HG03108 (cell line): ENCODE measurements around the gene IMP4.
A peak's percentile ranks its signal among the peaks of the same experiment; 100 is the strongest.

Source experiments
- ATAC-seq: cut with Tn5 transposase; IDR thresholded peaks from one replicate; pipeline ENCODE4 v1.9.1; 2021; ENCODE audit warnings: moderate library complexity; ENCODE audit not compliant: unreplicated experiment

Gene IMP4

DNA sequence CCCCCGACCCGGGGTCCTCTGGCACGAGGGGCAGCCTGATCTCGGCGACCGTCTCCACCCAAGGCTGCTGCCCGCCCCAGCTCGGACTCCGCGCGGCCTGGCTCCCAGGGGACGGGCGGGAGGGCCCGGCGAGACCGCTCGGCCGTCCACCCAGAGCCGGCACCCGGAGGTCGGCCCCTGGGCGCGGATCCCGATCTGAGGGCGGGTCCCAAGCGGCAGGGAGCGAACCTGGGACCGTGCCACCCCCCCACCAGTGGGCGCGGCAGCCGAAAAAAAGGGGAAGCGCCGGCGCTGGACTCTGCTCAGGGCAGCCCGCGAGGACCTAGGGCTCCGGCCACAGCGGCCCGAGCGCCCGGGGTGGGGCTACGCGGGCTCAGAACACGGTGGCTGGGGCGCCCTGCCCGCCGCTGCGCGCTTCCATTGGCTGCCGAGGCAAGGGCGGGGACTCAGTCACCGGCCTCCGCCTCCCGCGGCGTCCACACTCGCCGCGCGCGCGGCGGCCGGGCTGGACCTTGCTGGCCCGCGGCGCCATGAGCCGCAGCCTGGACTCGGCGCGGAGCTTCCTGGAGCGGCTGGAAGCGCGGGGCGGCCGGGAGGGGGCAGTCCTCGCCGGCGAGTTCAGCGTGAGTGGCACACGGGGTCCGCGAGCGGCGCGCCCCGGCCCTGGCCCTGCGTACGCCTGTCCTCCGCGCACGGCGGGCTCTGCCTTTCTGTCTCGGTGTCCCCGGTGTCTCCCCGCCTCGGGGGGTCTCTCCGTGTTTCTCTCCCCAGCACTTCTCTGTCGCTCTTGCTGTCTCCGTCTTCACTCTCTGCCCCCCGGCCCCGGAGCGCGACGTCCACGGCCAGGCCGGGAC is 13.1 kb downstream of the IMP4 start, which contains the start of gene PTPN18:
Gene PTPN18 (plus strand): TSS at position 479 of the 854 bp plus-strand sequence. CDS start 52 bp downstream, at position 531.
- peak; percentile 78 for ATAC-seq

DNA sequence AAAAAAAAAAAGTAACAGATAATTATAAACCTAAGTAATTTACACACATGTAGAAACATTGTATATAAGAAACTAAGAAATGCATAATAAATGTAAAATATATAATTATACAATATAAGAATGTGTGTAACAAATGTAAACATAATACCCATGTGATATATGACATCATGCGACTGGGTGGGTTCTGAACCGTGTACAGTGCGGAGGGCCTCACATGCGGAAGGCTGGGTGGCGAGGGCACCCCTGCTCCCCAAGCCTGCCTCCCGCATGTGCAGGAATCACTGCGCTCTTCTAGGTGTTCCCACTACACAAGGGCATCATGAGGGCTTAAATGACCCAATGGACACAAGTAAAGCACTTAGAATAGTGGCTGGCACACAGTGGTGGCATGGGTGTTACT is 15.2 kb downstream of the IMP4 start:
- ATAC-seq, result no peak

DNA sequence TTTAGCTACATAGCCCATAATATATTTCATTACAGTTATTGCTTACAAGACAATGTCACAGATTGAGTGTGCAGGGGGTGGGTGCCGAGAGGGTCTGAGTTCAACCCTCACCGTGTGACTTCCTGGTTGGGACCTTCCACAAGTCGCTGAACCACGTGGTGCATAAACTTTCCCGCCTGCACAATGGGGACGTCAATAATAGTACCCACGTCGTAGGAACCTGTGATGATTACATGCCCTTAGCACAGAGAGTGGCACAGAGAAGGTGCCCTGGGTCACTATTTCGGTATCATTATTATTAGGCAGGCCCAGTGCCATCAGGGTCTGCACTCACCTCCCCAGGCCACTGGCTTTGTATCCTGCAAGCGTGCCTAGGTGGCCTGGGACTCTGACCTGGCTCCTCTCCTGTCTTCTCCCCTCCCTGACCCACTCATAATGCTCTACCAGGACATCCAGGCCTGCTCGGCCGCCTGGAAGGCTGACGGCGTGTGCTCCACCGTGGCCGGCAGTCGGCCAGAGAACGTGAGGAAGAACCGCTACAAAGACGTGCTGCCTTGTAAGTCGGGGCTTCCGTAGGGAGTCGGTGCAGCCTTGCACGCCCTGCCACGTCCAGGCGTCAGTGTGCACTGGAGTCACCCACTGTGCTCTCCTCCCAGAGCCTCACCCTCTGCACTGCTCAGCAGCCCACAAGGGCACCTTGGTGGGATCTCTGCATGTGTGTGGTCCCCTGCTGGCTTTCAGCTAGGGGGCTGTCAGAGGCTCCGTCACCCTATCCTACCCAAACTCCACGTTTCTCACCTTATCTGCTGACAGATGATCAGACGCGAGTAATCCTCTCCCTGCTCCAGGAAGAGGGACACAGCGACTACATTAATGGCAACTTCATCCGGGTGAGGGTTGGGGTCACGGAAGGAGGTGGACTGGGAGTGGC is 16.0 kb downstream of the IMP4 start:
- ATAC-seq, result no peak

DNA sequence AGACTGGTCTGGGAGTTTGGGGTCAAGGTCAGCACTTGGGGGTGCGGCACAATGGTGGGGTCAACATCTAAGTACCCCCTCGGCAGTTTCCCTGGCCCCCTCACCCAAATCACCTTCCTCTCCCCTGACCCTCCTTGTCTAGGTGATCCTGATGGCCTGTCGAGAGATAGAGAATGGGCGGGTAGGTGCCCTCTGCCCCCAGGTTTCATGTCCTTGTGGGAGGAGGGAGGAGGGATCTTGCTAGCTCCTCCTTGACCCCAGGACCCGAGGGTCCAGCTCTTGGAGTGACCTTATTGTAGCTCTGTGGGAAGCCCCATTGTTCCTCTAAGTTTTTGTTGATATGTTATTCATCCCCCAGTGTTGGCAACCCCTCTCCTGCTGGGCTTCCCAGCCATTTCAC is 16.8 kb downstream of the IMP4 start:
- ATAC-seq, result no peak

DNA sequence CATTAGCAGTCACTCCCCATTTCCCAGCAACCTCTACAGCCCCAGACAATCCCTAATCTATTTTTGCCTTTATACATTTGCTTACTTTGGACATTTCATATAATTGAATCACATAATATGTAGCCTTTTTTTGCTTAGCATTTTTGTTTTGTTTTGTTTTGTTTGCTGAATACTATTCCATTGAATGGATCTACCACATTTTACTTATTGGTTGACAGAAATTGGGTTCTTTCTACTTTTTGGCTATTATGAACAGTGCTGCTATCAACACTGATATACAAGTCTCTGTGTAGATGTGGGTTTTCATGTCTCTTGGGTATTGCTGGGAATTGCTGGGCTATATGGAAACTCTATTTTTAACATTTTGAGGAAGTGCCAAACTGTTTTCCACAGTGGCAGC is 20.8 kb downstream of the IMP4 start:
- ATAC-seq, result no peak

DNA sequence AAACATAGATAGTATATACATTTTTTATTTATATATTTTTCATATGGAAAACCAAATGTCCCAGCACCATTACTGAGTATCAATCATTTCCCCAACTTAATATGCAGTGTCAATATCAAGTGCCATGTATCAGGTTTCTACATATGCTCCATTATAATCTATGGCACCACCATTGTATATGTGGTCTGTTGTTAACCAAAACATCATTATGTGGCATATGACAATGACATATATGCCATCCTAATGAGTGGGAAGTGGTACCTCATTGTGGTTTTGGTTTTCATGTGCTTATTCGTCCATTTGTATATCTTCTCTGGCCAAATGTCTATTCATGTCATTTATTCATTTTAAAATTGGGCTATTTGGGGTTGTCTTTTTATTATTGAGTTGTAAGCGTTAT is 22.4 kb downstream of the IMP4 start:
- no peak for ATAC-seq

DNA sequence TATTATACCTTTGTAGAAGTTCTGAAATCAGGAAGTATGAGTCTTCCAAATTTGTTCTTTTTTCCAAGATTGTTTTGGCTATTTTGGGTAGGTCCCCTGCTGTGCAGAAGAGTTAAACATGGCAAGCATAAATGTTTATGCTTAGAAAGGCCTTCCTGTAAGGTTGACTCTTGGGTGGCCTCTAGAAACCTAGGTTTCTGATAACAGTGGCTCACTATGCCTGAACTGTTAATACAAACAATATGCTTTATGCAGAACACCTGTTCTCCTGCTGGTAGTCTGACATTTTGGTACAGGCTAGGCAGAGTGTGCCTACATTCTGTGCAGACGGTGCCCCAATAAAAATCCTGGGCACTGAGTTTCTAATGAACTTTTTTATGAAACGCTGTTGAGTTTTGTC is 23.3 kb downstream of the IMP4 start:
- ATAC-seq, result no peak

DNA sequence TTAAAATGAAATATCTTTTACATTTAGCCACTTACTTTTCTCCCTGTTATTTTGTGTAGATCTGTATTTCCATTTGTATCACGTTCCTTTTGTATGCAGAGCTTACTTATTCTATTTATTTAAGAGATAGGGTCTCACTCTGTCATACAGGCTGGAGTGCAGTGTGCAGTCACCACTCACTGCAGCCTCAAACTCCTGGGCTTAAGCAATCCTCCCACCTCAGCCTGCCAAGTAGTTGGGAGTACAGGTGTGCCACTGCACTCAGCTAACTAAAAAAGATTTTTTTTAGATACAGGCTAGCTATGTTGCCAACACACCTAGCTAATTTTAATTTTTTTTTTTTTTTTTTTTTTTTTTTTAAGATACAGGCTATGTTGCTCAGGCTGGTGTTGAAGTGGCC is 24.0 kb downstream of the IMP4 start:
- ATAC-seq, result no peak

DNA sequence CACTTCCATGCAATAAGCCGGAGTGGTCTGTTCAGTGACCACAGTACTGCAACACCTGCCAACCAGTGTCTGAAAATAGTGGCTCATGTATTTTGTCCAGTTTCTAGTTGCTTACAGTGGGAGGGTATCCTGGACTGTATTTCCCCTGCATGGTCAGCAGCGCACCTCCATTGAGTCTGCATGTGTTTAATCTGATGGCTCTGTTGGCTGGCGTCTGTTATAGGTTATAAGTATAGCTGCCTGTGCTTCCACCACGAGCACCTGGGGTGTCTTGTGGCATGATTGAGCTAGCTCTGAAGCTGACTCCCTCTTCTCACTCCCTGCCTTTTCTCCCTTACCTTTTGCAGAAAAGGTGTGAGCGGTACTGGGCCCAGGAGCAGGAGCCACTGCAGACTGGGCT is 26.1 kb downstream of the IMP4 start:
- ATAC-seq, result no peak

DNA sequence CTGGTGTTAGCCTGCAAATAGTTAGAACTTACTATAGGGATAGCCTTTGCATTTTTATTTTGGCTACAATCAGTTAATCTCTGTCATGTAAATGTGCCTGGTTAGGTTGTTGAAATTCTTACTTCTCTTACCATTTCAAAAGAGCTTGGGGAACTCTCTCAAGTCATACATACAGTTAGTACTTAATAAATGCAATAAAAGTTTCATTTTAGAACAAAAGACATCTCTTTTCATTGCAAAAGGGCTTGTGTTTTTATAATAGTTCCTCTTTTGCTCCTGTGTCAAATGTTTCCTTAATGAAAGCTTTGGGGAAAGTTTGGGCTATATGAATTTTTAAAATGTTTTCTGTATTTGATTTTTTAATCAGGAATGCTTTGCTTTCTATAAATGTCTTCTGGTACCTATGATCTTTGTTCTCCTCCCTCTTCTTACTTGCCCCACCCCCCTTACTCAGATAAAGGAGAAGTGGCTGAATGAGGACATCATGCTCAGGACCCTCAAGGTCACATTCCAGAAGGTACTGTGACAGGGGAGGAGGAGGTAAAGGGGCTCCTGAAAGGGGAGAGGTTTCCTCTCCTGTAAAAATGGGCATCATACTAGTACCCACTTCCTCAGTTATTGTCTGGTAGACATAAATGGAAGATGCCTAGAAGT is 26.7 kb downstream of the IMP4 start:
- ATAC-seq, result no peak

DNA sequence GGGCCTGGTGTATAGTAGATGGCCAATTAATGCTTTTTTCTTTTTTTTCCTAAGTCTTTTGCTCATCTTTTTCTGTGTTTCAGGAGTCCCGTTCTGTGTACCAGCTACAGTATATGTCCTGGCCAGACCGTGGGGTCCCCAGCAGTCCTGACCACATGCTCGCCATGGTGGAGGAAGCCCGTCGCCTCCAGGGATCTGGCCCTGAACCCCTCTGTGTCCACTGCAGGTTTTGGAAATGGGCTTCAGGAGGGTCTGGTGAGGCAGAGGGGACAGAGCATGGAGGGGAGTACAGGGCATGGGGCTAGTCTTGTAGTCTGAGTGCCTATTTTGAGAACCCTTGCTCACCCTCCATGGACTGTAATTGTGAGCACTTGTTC is 27.3 kb downstream of the IMP4 start:
- ATAC-seq, result no peak

DNA sequence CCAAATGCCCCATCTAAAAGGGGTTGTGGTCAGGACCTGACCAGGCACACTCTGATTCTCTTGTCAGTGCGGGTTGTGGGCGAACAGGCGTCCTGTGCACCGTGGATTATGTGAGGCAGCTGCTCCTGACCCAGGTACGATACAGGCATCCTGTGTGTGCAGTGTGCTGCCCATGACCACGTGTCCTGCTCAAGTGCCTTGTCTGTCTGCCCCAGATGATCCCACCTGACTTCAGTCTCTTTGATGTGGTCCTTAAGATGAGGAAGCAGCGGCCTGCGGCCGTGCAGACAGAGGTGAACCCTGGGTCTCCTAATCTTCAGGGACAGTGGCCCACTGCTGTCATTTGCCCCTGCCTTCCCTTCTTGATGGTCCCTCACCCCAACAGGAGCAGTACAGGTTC is 27.8 kb downstream of the IMP4 start:
- ATAC-seq, result peak; percentile 35

DNA sequence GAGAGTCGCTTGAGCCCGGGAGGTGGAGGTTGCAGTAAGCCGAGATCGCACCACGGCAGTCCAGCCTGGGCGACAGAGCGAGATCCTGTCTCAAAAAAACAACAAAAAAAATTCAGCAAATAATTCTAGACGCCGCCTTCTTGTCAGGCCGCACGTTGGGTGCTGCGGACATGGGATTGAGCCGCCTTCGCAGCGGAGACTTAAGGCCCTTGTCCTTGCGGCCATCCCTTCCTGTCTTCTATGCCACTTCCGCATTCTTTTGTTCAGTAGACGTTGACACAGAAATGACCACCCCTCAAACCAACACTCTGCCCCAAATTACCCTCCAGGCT is 29.0 kb downstream of the IMP4 start:
- ATAC-seq, result peak; percentile 28

DNA sequence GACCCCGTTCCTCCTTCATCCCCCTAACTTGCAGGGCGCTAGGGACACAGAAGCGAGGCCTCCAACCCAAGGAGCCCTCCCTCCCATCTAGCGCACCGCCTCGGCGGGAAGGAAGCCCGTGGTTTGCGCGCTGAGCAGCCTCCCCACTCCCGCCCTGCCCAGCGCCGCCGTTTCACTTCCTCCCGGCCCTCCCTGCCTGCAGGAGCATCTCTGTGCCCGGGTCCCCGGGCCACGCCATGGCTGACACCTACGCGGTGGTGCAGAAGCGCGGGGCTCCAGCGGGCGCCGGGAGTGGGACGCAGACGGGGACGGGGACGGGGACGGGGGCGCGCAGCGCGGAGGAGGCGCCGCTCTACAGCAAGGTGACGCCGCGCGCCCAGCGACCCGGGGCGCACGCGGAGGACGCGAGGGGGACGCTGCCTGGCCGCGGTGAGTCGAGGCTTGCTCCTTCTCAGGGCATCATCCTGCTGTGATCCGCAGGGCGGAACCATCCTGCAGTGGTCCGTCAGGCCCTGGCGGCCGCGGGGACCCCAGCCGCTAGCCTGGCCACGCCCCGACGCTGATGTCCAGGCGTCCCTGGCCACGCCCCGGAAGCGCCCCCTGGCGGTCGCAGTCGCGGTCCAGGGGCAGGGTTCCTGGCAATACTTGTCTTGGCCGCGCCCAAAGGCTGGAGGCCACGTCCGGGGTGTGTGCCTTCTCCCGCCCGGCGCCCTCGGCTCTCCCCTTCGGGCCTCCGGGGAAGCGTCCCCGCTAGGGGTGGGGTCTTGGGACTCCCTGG is 29.5 kb downstream of the IMP4 start:
- peak; percentile 68 for ATAC-seq

DNA sequence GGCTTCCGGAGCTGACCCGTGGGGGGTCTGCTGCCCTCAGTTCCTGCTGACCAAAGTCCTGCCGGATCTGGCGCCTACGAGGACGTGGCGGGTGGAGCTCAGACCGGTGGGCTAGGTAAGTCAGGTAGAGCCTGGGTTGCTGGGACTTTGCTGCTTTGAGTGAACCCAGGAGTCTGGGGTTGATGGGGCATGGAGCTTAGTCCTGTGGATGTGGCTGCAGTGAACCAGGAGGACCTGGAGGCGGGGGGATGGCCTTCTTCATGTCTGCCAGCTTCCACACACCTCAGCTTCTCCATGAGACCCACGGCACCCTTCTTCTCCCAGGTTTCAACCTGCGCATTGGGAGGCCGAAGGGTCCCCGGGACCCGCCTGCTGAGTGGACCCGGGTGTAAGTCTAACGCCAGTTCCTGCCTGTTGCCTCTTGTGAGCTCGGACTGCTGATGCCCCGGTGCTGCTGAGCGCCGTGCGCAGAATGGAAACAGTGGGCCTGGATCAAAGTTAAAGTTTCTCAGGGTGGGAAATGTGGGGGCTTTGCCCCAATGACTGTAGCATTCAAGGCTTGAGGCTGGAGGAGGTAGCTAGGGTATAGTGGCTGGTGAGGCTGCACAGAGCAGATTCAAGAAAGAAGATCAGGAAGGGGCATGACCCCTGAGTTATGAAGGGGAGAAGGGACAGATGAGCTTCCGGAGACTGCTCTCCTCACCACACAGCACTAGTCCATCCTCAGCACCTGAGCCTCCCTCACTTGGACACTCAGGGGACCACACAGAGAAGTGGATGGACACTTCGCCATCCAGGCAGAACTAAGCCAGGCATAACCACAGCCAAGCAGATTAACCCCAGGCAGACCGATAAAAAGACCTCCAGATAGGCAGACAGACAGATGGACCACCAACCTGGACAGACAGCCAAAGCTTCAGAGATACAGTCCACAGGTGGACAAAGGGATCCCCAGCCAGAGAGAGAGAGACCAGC is 30.4 kb downstream of the IMP4 start:
- ATAC-seq, result no peak

DNA sequence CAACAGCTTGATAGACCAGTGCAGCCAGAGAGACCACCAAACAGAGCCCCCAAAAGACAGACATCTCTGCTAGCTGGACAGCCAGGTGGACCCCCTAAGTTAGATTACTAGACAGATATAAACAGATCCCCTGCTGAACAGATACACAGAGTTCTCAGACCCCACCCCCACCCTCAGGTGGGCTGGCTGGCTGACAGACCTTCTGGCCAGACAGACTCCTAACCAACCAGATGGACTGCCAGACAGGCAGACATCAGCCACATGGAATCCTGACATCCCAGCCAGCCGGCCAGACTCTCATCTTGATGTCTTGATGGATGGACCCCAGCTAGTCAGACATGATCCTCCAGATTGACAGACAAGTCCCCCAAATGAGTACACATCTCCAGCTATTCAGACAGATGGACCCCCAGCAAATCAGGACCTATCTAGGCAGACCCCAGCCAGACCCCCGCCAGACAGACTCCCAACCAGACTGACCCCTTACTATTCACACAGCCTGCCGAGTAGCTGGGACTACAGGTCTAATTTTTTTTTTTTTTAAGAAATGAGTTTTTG is 31.2 kb downstream of the IMP4 start:
- ATAC-seq, result no peak

DNA sequence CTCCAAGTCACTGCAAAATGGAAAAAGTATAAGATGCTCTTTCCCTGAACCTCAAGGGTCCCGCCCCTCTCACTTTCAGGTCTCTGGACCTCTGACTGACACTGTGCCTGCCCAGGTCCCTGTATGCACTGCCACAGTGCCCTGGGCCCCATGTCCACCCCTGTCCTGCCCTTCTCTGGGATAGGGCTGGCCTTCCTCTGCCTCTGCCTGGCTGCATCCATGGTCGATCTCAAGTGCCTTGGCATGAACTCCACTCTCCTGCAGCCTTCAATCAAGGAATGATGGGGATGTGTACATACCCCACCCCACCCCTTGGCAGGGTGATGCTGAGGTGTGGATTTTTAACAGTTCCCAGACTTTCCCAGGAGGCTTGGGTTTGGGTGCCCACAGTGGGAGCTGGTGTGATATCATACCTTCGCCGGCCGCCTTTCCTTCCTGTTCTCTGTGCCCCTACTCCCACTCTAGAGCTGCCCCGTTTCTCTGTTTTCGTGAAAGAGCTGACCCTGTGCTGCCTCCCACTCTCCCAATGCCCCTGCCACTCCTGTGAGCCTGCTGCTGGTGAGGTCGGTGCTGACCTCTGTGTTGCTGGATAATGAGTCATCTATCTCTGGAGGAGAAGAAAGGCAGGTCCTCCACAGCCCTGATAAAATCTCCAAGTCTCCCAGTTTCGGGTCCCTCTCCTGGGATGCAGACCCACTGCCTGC is 32.0 kb downstream of the IMP4 start:
- ATAC-seq, result no peak
